Measurements from ENCODE around the gene ZNF337.
"Not testable (repeated sequence)": the region's sequence is repeated elsewhere in the genome, so short reads cannot be mapped to it uniquely, and the experiment has no call there.

GRCh38 chr20:25652866-25653265, 43.8 kb downstream of the ZNF337 start:
- TF ChIP-seq CTCF (IDR thresholded peaks at IDR 0.05; ENCODE audit: extremely low read depth in 1 of 2, insufficient read depth in 1 of 2, low read depth in 1 of 2, low read length in 2 of 2); POLR2A (IDR thresholded peaks at IDR 0.05; ENCODE audit: low read depth, low read length); JUN (IDR thresholded peaks at IDR 0.05; ENCODE audit: borderline replicate concordance, insufficient read depth, insufficient read length, low read depth); POLR2AphosphoS5 (IDR thresholded peaks at IDR 0.05; ENCODE audit: insufficient read depth, low read depth, low read length); MAX (IDR thresholded peaks at IDR 0.05; ENCODE audit: insufficient read depth, insufficient read length); EZH2 (IDR thresholded peaks at IDR 0.05; ENCODE audit: borderline replicate concordance, low read depth, low read length, severe bottlenecking); MYC (IDR thresholded peaks at IDR 0.05; ENCODE audit: low read depth, low read length); GATA2 (IDR thresholded peaks at IDR 0.05; ENCODE audit: insufficient read depth, insufficient read length, low read depth, low read length); FOS (IDR thresholded peaks at IDR 0.05; ENCODE audit: borderline replicate concordance, insufficient read depth, low read length): not testable (repeated sequence)

Data from endothelial cell of umbilical vein (primary cell).